ENCODE data around the gene METTL25B. TPM values are rescaled to one million over a fixed set of nuclear protein-coding genes. Genes with fewer than 3 reads are reported as not detected.

The METTL25B gene
- total and polyA plus RNA-seq, 2 of the 13 experiments (the other 11 are each of a cell fraction or from before 2014, with no cell fraction given), result 11.9 to 24.0 TPM

DNA sequence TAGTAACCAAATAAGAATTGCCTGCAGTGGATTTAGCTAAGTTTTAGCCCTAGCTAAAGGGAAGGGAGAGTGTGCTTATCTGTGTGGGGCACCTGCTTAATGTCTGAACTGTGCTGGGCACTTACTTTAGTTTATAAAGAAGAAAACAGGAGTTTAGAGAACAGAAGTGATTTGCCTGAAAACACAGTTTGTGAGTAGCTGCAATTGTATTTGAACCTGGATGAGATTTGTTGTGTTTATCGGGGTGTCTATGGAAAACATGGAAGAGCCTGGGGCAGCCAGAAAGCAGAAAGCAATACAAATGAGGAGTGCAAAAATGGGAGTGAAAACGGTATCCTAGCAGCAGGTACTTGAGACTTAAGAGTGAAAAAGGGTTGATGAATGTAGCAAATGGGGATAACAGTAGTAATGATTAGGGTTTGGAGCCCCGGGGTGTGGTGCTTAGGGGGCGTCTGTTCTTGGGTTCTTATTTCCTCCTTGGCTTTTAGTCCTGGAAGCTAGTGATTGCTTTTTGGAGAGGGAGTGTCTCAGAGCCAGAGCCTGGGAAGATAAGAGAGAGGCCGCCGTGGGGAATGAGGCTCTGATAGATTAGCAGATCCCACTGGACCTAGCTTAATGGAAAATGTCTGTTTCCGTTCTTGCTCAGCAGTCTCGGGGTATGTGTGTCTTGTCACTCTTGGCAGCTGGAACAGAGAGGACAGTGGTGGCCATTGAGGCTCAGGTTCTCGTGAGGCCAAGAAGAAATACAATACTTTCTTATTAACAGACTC, 44.6 kb downstream of the METTL25B start:
- Histone ChIP-seq H3K27me3 (ENCODE audit: control insufficient read depth in 1 of 2, insufficient read depth in 2 of 2, low read length in 2 of 2) (no peaks in the 10 kb centered on the region), H3K36me3 (replicated peaks in 1 of 2; ENCODE audit: control insufficient read depth in 1 of 2, insufficient read depth in 2 of 2, low read length in 2 of 2) (peaks cover 7 to 37% of the 10 kb centered on the region in 2 experiments; a peak in 4 of 5 replicates), H3K4me3 (replicated peaks in 1 of 3; ENCODE audit: insufficient read depth in 1 of 3, low read depth in 2 of 3, low read length in 3 of 3) (no peak overlapping the region), H3K4me2 (ENCODE audit: low read depth, low read length) (no peak overlapping the region; the same call in 1 of the 2 replicates), H3K4me1 (ENCODE audit: insufficient read depth, low read length) (peaks cover 50% of the 10 kb centered on the region), H3K9me3 (ENCODE audit: low read length) (no peaks in the 10 kb centered on the region), H2AFZ (ENCODE audit: low read length) (no peak overlapping the region), H4K20me1 (ENCODE audit: insufficient read depth, low read length) (peaks cover 5% of the 10 kb centered on the region; the same call in 1 of the 2 replicates), H3K9ac (ENCODE audit: insufficient read depth, low read depth, low read length) (no peak overlapping the region), H3K79me2 (ENCODE audit: insufficient read depth, low read length) (peaks cover 84% of the 10 kb centered on the region), H3K27ac (ENCODE audit: extremely low read length, insufficient read depth, low read length) (no peak overlapping the region)
- POLR2A ChIA-PET, result interaction anchor here (2.9 kb wide), 1 partner anchor 32 kb away, joined by 12 read pairs; the partner anchor contains the start of gene MRPL24
- DNase-seq (ENCODE audit: low spot score) (no peak), ATAC-seq (no peak), FAIRE-seq (no peak)
- no peak for TF ChIP-seq CENPT (CRISPR knock-in tag; IDR thresholded peaks at IDR 0.05; ENCODE audit: low read depth)
- TF ChIP-seq ZC3H4 (CRISPR knock-in tag; IDR thresholded peaks at IDR 0.05; ENCODE audit: borderline replicate concordance), result no peak
- no peak for TF ChIP-seq DNMT1 (CRISPR knock-in tag; IDR thresholded peaks at IDR 0.05)
- no peak for TF ChIP-seq HNF4A (CRISPR knock-in tag; IDR thresholded peaks at IDR 0.05)
- no peak for TF ChIP-seq ZNF83 (CRISPR knock-in tag; IDR thresholded peaks at IDR 0.05; ENCODE audit: borderline replicate concordance)
- no peak for TF ChIP-seq ATRX (CRISPR knock-in tag; IDR thresholded peaks at IDR 0.05; ENCODE audit: borderline replicate concordance)
- no peak for TF ChIP-seq SP140L (CRISPR knock-in tag; IDR thresholded peaks at IDR 0.05; ENCODE audit: borderline replicate concordance)
- no peak for TF ChIP-seq ZSCAN29 (CRISPR knock-in tag; conservative IDR thresholded peaks at IDR 0.05)
- TF ChIP-seq, protein P1, sequence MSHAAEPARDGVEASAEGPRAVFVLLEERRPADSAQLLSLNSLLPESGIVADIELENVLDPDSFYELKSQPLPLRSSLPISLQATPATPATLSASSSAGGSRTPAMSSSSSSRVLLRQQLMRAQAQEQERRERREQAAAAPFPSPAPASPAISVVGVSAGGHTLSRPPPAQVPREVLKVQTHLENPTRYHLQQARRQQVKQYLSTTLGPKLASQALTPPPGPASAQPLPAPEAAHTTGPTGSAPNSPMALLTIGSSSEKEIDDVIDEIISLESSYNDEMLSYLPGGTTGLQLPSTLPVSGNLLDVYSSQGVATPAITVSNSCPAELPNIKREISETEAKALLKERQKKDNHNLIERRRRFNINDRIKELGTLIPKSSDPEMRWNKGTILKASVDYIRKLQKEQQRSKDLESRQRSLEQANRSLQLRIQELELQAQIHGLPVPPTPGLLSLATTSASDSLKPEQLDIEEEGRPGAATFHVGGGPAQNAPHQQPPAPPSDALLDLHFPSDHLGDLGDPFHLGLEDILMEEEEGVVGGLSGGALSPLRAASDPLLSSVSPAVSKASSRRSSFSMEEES (CRISPR knock-in tag; IDR thresholded peaks at IDR 0.05), result no peak
- no peak for TF ChIP-seq ZNF775 (CRISPR knock-in tag; IDR thresholded peaks at IDR 0.05; ENCODE audit: borderline replicate concordance)
- TF ChIP-seq ZNF10 (CRISPR knock-in tag; IDR thresholded peaks at IDR 0.05; ENCODE audit: borderline replicate concordance, low read depth), result no peak
- TF ChIP-seq, protein P2, sequence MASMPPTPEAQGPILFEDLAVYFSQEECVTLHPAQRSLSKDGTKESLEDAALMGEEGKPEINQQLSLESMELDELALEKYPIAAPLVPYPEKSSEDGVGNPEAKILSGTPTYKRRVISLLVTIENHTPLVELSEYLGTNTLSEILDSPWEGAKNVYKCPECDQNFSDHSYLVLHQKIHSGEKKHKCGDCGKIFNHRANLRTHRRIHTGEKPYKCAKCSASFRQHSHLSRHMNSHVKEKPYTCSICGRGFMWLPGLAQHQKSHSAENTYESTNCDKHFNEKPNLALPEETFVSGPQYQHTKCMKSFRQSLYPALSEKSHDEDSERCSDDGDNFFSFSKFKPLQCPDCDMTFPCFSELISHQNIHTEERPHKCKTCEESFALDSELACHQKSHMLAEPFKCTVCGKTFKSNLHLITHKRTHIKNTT (CRISPR knock-in tag; IDR thresholded peaks at IDR 0.05), result no peak
- TF ChIP-seq ZNF879 (CRISPR knock-in tag; IDR thresholded peaks at IDR 0.05), result no peak
- no peak for TF ChIP-seq ZNF138 (CRISPR knock-in tag; IDR thresholded peaks at IDR 0.05; ENCODE audit: low read depth)
- TF ChIP-seq, protein P3, sequence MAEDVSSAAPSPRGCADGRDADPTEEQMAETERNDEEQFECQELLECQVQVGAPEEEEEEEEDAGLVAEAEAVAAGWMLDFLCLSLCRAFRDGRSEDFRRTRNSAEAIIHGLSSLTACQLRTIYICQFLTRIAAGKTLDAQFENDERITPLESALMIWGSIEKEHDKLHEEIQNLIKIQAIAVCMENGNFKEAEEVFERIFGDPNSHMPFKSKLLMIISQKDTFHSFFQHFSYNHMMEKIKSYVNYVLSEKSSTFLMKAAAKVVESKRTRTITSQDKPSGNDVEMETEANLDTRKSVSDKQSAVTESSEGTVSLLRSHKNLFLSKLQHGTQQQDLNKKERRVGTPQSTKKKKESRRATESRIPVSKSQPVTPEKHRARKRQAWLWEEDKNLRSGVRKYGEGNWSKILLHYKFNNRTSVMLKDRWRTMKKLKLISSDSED (CRISPR knock-in tag; IDR thresholded peaks at IDR 0.05), result no peak
- TF ChIP-seq MED8 (CRISPR knock-in tag; IDR thresholded peaks at IDR 0.05; ENCODE audit: insufficient replicate concordance), result no peak
- TF ChIP-seq RXRA (CRISPR knock-in tag; IDR thresholded peaks at IDR 0.05), result no peak
- no peak for TF ChIP-seq SALL1 (CRISPR knock-in tag; IDR thresholded peaks at IDR 0.05)
- no peak for TF ChIP-seq CC2D1A (CRISPR knock-in tag; IDR thresholded peaks at IDR 0.05)
- no peak for TF ChIP-seq NFE2L1 (CRISPR knock-in tag; IDR thresholded peaks at IDR 0.05; ENCODE audit: borderline replicate concordance)
- intact Hi-C loops (cut with micrococcal nuclease; ENCODE audit: unreplicated experiment), result no loop called here
- in situ Hi-C loops (cut with HindIII; ENCODE audit: extremely low pct_ligation_motif_present, low pct_unique_long_range_greater_than_20kb), result no loop called here
- WGBS (ENCODE audit: low lambda C conversion rate), result 89% methylated on average over 9 of the region's 9 CpGs
- BruUV-seq (replicated peaks), result no TSS peak
- CTCF ChIA-PET (ENCODE audit: low intra/inter-chr PET ratio, low total read pairs), result no interaction called here

All from HepG2 (cell line).